Stimulated activated naive CD8-positive, alpha-beta T cell treated with anti-CD3 and anti-CD28 coated beads, Interleukin-15, Interleukin-2, amounts not matched to agents 100 U/mL and 50 U/mL, for 24 hours (primary cell): ENCODE results near the gene C10orf120.

ENCODE experiments used
- ATAC-seq: fragments of 150-1000 bp; cut with Tn5 transposase; one replicate; pipeline ENCODE4 v1.10.0; 2021
- DNase-seq: peaks from one replicate; pipeline ENCODE4 v3.0.0; 2021

Gene C10orf120

DNA sequence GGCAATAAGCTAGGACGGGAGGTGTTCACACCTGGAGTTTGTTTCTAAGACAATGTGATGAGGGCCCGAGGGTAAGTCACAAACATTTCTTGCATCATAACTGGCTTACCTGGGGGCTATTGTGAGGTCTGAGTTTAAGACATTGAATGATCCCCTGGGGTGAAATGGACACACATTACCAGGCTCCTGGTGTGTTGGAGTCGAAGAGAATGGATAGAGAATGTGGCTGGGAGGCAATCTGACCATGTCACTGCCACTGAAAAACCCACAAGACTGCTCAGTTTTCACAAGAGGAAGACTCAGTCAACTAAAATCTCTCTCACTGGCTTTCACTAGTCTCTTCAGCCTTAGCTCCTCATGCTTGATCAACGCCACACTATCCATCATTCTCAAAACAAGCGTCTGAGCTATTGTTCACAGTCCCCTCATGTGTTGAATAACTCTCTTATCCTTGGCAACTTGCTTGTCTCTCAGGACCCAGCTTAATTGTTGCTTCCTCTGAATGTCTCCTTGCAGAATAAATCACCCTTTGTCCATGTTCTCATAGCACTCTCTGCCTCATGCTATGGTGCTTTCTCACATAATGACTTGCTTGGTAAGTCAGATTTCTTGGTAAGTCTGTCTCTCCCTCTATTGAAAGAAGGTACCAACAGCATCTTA is at the start of gene C10orf120:
Gene C10orf120, minus strand, starts transcription at position 51 of the 660 bp plus-strand sequence. CDS start 56 bp downstream, outside the sequence.
- no peak for DNase-seq
- ATAC-seq, result no peak

DNA sequence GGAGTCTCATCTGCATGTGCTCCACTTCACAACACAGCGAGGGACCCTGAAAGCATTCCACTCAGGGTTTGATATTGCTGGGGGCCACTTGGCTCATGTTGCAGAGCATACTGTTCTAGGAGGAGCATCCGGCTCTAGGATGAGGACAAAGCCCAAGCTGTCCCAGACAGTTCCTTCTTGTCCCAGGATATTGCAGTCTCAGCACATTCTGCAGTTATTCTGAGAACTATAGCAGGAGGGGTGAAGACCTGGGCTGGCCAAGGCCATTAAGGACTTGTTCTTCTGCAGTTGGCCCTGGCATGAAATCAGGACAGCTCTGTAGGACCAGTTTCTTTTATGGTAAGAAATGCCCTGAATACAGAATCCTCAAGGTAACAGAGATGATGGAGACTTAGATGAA is 48.9 kb upstream of the C10orf120 start:
- DNase-seq (no peak), ATAC-seq (no peak)

DNA sequence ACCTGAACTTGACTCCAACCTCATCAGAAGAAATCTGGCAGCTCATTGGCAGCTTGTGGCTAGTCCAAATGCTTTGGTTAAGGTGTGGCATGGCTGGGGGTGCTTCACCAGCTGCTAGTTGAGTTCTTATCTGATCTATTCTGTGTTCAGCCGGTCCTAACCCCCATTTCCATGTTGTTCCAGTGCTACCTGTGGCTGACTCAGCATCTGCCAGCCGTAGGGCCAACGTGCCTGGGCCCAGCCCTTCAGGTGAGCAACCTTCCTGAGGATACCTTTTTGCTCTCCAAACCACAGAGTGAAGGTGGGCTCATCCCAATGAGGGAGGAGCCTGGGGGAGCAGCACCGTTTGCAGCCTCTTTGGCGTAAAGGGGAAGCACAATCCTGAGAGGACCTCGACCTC is 46.8 kb upstream of the C10orf120 start:
- DNase-seq (no peak), ATAC-seq (no peak)

DNA sequence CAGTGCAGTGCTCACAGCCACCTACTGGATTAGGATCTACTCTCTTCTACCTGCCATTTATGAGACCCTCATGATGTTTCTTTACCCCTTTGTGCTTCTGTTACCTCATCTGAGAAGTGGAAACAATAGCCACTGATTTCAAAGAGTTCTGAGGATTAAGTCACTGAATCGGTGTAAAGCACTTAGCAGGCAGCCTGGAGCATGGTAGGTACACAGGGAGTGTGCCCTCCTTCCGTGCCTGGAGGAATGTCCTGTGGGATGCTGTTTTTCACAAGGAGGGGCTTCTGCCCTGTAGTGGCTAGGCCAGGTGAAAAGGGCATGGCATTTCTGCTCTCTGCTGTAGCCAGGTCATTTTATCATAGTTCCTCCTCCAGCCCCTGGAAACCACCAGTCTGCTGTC is 44.6 kb upstream of the C10orf120 start:
- ATAC-seq (no peak), DNase-seq (no peak)

DNA sequence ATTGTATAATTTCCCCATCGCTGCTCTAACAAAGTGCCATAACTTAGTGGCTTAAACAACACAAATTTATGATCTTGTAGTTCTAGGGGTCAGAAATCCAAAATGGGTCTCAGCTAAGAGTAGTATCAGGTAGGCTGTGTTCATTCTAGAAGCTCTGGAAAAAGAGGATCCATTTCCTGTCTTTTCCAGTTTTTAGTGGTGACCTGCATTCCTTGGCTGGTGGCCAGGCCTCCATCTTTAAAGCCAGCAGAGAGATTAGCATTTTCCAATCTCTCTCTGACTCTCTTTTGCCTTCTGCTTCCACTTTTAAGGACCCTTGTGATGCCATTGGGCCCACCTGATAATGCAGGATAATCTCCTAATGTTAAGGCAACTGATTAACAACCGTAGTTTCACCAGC is 41.0 kb upstream of the C10orf120 start:
- DNase-seq (no peak), ATAC-seq (no peak)

DNA sequence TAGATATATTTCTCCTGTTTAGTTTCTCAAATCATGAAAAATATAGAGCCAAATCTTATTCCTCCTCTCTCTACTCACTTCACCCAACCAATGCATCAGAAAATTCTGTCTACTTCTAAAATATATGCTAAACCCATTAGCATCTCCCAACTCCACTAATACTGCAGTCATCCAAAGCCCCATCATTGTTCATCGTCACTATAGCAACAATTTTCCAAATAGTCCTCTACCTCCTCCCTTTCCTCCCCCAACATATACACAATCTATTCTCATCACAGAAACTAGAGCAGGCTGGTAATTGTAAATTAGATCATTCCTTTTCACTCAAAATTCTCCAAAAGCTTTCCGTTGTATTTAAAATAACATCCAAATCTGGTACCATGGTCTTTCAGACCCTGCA is 38.4 kb upstream of the C10orf120 start:
- DNase-seq (no peak), ATAC-seq (no peak)

DNA sequence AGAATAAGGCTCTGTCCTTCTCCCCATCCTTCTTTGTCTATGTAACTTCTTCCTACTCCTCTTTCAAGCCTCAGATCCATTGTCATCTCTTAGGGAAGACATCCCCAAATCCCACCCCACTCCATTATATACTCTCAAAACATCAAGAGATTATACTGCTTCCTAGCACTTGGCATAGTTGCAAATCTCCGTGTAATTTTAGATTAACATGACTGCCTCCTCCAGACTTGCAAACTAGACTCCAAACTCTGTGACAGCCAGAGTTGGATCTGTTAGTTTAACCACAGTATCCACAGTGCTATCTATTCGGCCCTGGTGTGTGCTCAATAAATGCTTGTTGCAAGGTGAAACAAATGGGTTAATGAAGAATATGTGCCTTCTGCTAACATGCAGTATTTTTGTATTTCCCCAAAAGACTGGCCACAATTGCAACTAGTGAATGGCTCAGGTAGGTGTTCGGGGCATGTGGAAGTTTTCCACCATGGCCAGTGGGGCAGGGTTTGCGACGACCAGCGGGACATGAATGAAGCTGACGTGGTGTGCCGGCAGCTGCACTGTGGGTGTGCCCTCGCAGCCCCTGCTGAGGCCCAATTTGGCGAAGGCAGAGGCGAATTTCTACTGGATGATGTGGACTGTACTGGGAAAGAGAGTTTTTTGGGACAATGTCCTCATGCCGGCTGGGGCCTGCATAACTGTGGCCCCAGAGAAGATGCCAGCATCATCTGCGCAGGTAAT is 34.5 kb upstream of the C10orf120 start:
- no peak for DNase-seq
- ATAC-seq, result no peak

DNA sequence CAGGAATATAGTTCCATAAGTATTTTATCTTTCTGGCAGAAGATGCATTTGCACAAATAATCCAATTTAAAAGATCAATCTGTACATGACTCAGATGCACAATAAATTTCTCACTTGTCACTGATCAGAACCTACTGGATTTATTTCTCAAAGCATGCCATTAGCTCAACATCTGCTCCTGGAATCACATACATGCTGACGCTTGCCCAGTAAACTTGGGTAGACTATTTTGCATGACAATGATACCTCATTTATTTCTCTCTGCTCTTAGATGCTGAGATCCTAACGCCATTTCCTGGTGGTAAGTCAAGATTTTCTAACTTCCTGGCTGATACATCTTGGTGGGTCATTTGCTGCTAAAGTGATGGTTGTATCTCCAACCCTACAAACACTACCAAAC is 33.8 kb upstream of the C10orf120 start:
- ATAC-seq, result no peak
- DNase-seq, result no peak

DNA sequence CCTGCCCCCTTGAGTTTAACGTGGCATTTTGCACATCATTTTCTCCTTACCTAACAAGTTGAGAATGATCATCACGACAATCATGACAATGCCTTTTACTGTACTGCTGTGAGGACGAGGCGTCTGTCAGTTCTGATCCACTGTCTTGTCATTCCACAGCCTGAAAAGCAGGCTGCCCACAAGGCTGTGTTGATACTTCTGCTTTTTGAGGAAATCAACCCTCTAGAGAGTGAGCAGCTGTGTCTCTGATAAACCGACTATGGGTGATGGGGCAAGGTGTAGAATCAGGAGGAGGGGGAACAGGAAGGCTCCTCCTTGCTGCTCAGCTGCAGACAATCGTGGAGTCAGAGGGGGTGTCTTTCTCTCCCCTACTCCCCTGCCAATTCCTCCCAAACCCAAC is 30.6 kb upstream of the C10orf120 start:
- DNase-seq, result no peak
- no peak for ATAC-seq

DNA sequence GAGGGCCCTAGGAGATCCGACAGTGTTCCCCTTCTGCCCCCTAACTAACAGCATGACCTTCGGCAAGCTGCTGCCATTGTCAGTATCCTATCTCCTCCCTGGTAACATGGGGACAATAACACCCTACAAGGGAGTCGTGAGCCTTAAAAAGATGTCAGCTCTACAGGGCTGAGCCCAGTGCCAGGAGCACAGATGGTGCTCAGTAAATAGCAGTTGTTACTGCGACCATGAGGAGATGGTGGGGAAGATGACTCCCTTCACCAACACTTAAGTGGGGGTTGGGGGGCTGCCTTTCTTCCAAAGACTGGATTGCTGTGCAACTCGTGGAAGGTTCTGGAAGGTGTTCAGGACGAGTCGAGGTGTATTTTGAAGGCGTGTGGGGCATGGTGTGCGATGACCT is 29.5 kb upstream of the C10orf120 start:
- ATAC-seq, result no peak

DNA sequence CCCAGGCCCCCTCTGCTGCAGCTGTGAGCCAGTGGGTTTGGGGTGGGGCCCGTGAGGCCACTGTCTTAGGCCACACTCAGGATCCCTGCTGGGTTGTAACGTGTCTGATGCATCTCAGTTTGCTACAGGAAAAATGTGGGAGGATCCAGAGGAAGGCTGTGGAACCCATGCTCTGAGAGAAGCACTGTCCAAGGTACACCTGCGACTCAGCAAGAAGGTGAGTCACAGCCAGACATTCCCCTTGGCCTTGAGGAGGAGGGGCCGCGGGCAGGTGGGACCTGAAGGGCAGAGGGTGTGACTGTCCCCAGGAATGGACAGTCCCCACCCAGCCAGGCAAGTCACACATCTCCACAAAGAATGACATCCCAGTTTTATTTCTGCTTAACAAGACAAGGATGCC is 27.8 kb upstream of the C10orf120 start:
- ATAC-seq (no peak), DNase-seq (no peak)

More for the DNA sequence above, 29.5 kb upstream of the C10orf120 start:
- no peak for DNase-seq

DNA sequence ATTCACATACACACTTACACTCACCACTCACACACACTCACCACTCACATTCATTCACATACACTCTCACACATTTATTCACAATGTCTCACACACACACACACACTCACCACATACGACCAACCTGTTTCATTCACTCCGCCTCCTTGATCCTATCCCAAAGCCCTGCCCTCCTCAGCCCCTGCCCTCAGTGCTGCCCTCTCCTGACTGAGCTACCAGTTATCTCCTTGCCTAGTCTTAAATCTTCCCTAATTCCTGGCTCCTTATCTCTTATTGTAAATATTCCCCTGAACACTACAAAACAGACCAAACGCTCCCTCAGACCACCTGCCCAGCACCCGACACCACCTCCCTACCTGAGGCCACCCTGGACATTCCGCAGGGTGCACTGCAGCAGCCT is 26.1 kb upstream of the C10orf120 start:
- no peak for DNase-seq
- ATAC-seq, result no peak

DNA sequence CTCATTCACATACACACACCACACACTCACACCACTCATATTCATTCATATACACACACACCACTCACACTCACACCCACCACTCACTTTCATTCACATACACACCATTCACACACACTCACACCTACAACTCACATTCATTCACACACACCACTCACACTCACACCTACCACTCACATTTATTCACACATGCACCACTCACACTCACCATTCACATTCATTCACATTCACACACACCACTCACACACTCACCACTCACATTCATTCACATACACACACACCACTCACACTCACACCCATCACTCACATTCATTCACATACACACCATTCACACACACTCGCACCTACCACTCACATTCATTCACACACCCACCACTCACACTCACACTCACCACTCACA is 25.4 kb upstream of the C10orf120 start:
- ATAC-seq (no peak), DNase-seq (no peak)

DNA sequence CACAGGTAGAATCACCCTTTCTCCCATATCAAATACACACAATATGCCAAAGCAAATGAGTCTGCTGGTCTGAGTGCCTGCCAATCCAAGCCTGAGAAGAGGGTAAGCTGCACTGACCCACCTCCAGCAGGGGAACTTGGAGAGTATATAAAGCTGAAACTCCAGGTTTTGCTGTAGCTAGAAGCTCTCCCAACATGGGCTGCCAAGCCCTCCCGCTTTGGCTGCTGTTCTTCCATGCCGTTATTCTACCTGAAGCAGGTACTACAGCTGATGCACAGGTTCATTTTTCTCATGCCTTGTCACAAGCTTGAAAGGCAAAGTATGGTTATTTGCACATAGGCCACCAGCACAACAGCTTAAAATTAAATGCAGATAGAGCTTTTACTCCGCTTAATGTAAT is 21.5 kb upstream of the C10orf120 start:
- DNase-seq (no peak), ATAC-seq (no peak)

DNA sequence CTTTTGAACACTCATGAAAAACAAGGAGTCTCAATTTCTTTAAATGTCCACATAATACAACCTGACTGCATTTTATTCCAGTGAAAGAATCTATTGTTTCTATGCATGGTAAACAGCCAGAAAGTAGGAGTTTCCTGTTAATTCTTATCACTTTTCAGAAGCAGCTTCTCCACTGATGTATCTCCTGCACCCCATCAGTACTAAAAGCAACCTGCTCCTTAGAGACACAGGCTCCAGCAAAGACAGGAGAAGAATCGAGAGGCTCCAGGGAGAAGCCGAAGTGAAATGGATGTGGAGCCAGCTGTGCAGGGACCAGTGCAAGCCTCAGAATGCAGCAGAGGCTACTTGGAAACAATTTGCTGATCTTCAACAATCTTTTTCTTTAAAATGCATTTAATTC is 16.4 kb upstream of the C10orf120 start:
- no peak for ATAC-seq
- no peak for DNase-seq

DNA sequence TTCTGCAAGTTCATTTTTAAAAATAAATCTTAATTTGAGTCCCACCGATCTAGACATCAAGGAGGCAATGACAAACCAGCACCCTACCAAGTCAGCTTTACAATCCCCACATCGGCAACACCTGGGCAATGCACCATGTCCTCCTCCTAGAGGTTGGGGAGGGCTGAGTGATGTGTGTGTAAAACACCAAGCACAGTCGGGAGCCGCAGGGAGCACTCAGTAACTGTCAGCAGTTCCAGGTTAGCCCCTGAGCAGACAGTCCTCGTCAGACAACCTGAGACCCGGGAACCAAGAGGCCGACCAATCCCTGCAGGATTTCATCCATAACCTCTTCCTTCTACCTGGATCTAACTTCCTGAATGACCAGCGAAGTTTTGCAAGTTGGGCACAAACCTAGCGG is 15.9 kb upstream of the C10orf120 start:
- DNase-seq, result no peak

DNA sequence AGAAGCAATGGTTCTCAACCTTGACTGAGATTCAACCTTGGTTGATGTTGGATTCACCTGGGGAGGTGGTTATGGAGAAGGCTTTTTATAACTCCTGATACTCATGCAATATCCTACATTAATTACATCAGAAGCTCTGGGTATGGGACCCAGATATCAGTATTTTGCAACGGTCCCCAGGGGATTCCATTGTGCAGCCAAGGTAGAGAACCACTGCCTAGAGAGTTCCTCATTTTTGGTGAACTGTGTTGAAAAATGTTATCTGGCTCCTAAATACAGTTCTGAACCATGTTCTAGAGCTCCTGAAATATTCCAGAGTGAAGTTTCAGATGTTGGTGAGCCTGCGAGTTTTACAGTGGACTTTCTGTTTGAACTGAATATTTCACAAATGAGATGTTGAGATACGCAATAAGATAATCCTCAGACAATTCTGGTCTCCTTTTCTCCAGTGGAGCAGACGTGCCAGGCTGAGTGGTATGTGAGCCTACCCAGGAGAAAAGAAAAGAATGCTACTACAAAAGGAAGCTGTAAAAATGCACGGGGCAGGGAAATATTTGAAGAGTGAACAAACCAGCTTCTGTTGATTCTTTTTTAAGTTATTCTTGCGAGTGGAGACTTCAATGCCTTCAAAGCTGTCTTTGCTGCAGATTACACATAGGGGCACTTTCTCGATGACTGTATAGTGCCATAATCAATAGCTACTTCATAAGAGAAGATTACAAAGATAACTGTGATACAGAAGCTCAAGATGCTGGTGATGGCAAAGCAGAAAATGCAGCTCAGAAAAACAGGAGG is 13.6 kb upstream of the C10orf120 start:
- DNase-seq, result no peak
- ATAC-seq, result no peak

More for the DNA sequence above, 15.9 kb upstream of the C10orf120 start:
- ATAC-seq, result no peak

DNA sequence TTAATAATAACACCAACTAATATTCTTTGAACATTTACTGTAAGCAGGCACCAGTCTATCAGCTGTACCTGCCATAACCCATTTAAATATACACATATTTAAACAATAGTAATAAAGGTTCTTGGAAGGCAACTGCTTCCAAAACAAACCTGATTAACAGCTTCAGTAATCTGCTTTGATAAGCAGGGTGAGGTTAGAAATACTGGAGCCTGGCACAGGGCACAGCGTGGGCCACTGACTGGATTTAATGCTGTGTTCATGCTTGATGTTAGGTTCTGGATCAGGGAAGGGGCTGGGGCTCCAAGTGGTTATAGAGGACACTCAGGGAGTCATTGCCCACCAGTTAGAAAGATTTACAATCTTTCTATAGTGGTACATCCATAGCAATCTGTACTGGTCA is 10.9 kb upstream of the C10orf120 start:
- DNase-seq, result no peak
- ATAC-seq, result no peak

DNA sequence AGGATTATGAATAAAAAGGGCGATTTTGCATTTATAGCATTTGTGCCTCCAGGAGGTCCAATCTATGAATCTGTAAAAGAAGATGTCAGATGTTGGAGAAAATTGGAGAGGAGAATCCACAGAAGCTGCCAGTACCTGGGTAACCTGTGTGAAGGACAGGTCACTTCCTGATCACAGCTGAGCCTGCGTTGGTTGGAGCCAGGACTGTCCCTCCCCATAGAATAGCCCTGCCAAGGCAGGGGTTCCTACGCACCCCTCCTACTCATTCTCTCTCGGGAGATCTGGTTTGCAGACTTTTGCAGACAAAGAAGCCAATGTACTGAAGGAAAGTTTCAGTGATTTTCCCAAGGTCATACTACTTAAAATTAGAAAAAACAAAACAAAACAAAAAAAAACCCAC is 10.3 kb upstream of the C10orf120 start:
- DNase-seq (no peak), ATAC-seq (no peak)

DNA sequence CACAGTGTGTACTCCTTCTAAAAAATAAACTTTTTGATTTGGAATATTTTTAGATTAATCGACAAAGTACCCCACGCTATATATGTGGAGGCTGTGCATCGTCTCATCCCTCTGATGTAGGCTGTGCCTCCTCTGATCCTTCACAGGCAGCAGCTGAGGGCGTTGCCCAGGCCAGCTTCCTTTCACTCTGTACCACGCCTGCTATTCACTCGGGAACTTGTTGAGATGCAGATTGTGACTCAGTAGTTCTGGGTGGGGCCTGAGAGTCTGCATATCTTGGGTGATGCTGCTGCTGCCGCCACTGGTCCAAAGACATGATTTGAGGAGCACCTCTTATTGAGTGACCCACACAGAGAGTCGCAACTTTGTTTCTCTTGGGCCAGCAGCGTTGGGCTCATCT is 7.9 kb upstream of the C10orf120 start:
- ATAC-seq, result no peak

DNA sequence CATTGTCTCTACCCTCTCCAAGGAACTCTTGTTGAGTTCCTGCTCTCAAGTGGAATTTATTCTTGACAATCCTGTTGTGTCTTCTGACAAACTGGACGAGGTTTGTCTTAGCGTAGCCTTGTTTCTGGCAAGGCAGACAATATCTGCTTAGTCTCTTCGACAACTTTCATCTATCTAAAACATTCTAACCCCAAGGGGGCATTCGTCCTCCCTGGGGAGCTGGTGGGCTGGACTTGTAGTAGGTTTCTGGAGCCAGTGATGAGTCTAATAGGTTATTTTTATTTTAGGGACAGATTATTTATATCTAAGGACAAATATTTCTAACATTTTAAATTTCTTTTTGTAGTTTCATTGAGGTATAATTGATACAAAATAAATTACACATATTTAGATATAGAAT is 7.3 kb upstream of the C10orf120 start:
- no peak for DNase-seq
- no peak for ATAC-seq

More for the DNA sequence above, 7.9 kb upstream of the C10orf120 start:
- no peak for DNase-seq

DNA sequence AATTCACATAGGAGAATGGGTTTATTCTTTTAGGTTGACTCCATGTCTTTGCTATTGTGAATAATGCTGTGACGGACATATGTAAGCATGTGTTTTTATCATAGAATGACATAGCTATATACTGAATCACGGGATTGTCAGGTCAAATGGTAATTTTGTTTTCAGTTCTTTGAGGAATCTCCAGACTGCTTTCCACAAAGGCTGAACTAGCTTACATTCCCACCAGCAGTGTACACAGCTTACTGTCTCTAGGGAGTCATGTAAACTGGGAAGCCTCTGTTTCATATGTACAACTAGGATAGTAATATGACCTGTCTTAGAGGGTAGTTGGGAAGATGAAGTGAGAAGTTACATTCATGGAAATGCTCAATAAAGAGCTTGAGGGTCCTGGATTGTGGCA is 6.8 kb upstream of the C10orf120 start:
- ATAC-seq, result no peak
- DNase-seq, result no peak
